Embryonic facial prominence (tissue), 1 donor: ENCODE data around the gene ENO2.

Experiments
- DNase-seq: peaks from one replicate; pipeline ENCODE4 v3.0.0-alpha.2; 2016; ENCODE audit errors: extremely low spot score

ENO2 gene

DNA sequence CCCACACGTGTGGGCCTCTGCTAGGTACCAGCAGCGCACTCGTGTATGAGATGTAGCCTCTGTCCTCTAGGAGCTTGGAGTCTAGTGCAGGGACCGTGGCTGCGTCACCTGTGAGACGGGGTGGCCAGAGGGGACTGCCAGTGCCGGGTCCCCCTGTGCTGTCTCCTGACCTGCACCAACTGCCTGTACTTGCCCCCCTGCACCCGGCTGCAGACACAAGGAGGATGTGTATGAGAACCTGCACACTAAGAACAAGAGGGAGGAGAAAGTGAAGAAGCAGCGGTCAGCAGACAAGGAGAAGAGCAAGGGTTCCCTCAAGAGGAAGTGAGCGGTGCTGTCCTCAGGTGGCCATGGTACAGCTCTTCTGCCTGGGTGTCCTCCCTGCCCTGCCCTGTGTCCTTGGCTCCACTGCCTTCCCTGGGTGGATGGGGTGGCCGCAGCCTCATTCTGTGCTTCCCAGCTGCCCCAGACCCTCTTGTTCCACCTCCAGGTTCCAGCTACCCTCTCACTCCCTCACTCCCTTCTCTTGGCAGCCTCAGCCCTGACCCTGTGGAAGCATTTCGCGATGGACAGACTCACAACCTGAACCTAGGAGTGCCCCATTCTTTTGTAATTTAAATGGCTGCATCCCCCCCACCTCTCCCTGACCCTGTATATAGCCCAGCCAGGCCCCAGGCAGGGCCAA, 46.4 kb downstream of the ENO2 start:
- DNase-seq, result no peak

DNA sequence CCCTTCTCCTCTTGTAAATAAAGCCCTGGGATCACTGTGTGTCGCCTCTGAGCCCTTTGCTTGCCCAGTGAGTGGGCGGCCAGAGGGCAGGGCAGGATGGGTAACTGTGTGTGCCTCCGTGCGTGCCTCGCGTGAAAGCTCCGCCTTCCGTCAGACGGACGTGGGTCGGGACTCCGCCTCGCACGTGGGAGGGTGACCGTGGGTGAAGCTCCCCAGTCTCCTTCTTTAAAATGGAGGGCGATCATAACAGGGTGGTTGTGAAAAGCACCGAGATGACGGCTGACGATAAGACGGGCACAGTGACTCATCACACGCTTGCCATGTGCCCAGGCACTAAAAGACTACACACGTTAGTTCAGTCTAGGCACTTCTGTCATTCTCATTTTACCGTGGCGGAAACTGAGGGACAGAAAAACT, 46.9 kb downstream of the ENO2 start:
- DNase-seq, result no peak

DNA sequence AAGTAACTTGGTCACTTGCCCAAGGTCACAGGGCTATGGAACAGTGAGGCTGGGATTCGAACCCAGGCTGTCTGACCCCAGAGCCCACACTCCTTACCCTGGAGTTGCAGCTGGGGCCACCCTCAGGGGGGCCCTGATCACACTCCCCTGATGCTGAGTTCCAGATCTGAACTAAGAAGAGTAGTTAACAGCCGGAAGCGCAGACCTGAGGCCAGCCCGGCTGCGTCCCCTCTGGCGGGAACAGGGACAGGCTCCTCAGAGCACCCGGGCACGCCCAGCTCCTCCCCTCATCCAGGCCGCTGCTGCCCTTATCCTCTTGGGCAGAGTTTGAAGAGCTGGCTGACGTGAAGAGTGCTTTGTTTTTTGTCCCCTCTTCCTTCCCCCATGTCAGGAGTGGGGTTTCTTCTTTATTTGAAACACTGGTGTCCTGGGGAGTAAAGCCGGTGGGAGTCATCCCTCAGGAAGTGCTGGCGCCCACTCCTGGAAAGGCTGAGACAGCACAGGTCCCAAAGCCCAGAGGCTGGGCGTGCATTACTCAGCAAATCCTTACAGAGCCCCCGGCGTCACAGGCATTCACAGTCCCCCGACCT, 47.4 kb downstream of the ENO2 start:
- DNase-seq, result no peak

DNA sequence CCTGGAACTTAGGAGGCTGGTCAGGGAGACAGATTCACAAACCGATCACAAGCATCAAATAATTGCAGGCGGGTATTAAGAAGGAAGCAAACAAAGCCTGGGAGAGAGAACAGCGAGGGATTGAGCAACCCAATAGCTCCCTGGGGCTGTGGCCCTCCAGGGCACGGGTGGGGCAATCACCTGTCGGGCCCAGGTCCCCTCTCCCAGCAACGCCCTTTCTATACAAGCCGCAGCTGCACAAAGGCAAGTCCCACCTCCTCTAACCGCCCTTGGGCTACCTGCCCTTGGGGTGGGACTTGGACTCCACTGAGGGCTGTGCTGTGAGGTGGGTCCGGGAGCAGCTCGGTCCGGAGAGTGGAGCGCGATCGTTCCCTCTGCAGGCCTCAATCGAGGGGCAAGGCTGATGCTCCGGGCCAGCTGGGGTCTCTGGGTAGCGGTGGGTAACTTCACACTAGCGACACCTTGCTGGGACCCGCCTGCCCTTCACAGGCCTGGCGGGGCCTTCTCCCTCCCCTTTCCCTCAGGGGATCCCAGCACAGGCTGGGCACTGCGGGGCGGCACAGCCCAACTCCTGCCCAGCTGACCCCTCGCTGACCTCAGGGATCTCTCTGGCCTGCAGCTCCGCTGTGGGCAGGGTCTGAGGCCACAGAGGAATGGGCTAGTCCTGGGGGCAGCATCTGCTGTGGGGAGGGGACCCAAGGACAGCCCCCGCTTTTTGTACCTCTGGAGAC, 48.1 kb downstream of the ENO2 start:
- DNase-seq, result no peak

DNA sequence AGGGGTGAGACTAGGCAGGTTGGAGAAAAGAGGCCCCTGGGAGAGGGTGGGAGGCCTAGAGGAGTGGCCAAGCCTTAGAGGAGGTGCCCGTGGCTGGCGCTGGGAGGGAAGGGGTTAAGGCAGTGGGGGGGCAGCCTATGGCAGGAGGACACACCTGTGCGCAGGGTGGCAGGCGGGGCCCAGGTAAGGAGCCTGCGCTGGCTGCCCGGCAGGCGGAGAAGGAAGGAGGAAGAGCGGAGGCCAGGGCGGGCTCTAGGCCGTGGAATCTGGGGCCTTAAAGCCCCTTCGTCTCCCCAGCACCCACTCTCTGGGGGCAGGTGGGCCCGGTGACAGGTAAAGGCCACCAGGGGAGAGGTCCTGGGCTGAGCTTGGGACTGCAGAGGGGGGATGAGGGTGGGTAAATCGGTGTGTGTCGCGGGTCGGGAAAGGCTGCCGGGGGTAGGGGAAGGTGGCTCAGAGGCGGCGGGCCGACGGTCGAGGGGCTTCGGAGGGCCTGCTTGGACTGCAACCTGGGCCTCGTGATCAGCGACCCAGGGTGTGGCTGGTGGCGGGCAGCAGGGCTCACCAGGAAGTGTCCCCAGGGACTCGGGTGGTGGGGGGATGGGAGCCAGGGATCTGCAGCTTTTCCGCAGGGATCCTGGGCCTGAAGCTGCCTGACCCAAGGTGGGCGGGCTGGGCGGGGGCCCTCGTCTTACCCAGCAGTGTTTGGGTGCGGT, 48.8 kb downstream of the ENO2 start:
- no peak for DNase-seq

DNA sequence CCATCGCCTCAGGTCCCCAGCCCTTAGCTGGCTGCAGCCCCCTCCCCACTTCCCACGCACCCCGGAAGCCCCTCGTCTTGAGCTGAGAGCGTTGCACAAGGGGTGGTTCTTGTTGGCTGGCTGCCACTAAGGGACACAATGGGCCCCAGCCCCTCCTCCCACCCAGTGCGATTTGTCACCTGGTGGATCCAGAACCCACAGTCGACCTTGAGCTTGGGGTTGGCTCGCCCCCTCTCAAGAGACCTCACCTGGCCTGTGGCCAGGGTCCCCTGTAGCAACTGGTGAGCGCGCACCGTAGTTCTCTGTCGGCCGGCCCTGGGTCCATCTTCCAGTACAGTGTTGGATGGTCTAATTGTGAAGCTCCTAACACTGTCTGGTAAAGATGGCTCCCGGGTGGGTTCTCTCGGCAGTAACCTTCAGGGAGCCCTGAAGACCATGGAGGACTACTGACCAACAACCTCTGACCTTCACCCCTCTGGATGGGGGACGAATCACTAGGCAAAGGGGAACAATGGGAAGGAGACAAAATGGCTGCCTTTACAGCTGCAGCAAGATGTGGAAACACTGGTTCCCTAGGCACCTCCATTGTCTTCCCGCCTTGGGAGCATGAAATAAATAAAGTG, 49.5 kb downstream of the ENO2 start:
- no peak for DNase-seq

DNA sequence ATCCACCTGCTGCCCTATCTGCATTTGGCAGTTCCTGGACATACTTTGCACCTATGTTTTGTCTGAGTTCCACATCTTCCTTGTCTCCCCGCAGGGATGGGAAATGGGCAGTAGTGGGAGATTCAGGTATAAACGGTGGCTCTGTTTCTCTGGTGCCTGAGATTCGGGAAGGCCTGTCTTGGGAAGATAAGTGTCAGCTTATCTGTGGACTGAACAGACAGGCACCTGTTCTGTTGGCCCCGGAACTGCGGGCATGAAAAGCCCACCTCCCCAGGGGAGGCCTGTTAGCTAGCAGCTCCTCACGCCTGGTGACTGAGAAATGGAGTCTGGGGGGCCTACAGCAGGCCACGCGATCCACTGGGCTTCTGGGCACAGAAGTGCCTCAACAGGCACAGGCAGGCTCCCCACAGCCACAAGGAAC, 50.2 kb downstream of the ENO2 start:
- no peak for DNase-seq

DNA sequence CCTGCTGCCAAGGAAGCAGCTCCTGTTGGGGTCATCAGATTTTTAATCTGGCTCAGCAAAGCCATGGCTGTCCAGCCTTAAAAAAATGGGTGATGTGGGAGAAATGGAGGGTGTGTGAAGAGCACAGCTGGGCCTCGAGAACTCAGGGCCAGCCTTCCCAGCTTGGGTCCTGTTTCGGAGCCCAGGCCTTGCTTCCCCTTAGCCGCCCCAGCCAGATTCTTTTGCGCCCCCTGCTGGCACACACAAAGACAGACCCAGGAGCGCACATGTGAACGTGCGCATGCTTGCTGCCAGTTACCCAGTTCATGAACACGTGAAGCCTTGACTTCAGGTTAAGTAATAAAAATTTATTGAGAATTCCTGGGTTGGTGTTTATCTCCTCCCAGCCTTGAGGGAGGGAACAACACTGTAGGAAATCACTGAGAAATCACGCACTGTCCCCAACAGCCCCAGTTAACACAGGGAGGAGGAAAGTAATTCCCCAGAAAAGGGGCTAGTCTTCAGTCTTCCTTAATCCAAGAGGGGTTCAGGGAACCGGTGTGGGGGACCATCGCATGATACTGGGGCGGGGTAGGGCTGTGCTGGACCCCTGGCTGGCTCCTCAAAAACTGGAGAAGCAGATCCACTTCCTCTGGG, 50.8 kb downstream of the ENO2 start:
- peak; percentile 65 for DNase-seq

DNA sequence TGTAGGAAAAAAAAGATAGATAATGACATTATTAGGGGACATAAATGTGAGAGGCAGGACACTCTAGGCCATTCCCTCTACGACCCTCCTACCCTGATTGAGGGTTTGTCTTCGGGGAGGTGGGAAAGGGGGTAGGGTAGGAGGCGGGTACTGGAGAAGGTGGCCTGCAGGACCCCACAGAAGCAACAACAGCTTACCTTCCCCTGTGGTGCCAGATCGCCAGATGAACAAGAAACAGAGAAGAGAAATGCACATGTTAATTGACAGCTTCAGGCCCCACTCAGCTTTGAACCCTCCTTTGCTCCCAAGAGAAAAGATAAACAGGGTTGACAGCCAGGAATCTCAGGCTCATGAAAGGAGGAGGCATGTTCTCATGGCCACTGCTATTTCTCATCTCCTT, 51.3 kb downstream of the ENO2 start:
- no peak for DNase-seq

DNA sequence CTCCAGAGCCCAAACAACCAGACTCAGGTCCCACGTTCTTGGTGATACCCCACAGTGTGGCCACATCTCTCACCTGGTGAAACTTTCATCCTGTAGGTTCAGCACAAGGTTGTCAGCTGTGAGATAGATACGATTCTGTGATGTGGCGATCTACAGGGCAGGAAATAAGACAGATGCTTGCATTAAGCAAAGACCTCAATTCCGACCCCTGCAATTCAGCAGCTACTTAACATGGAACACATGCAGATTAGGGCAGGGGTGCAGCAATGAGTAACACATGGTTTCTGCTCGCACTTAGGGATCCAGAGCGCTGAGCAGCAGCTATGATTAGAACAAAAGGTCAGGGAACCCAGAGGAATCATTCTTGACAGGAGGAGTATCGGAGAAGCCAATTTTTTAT, 52.0 kb downstream of the ENO2 start:
- no peak for DNase-seq

DNA sequence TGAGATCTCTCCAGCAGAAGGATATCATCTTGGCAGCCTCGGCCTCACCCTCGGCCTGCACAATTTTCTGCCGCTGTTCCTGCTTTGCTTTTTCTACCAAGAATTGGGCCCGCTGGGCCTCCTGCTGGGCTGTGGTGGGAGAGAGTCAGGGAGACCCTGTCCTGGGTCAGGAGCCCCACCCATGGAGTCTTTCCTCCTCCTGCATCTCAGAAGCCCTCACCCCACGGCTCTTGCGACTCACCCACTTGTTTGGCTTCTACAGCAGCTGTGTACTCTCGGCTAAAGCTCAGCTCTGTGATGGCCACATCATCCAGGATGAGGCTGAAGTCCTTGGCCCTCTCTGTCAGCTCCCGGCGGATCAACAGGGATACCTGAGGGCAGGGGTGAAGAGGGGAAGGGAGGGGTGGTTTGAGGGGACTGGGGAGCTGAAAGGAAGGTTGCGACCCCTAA, 53.3 kb downstream of the ENO2 start:
- no peak for DNase-seq

DNA sequence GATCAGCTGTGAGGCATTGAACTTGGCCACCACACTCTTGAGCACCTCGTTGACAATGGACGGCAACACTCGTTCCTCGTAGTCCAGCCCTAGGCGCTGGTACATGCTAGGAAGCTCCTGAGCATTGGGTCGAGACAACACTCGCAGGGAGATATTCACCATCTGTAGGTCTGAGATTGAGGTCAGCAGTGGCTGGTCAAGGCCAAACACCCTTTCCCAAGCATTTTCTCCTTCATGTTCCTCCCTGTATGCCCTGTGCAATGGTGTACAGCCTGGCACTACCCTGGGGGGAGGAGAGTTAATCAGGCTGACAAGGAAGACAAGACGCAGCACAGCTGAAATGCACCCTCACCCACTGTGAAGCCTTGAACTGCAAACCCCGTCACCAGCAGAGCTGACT, 54.0 kb downstream of the ENO2 start:
- DNase-seq, result no peak

DNA sequence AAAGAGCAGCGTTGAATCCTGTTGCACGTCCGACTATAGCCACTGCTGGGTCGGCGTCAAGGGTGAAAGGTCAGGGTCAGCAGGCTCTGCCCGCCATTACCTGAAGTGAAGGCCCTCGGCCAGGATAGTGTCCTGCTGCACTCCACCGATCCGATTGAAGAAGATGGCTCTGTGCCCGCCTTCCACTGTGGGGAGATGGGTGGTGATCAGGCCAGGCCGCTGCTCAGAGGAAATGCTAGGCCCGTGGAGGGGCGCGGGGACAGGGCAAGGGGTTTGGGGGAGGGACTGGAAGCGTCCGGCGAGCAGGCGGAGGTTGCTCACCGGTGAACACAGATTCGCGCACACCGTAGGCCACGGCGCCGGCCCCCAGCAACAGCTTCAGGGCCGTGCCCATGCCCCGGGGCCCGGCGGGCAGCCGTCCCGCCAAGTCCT, 55.7 kb downstream of the ENO2 start:
- DNase-seq, result no peak
